K562 (cell line): ENCODE data around the gene SNAP23. TPM values are rescaled to one million over a fixed set of nuclear protein-coding genes. Genes with fewer than 3 reads are reported as not detected.

Source experiments
- ATAC-seq: fragments of 200-7000 bp; cut with Tn5 transposase; 3 replicates; pipeline ENCODE4 v1.9.1; 2020; ENCODE audit warnings: moderate library complexity
- Bru-seq: library from RNA; stranded (reverse); fragments of 400-500 nt; gene quantifications from one replicate; lab custom pipeline; 2021; lab: Mats Ljungman, UMichigan
- BruChase-seq, 2 experiments: library from RNA; stranded (reverse); fragments of 400-500 nt; gene quantifications; one replicate each; lab custom pipeline; 2021; lab: Mats Ljungman, UMichigan
- BruUV-seq: library from RNA; stranded (reverse); fragments of 400-500 nt; replicated peaks from 2 replicates; lab custom pipeline; 2021; lab: Mats Ljungman, UMichigan
- CTCF ChIA-PET: fragments of 300-600 bp; formaldehyde crosslinking; extraction: SDS; loops from one replicate; lab custom pipeline; 2021; ENCODE audit warnings: low intra/inter-chr PET ratio; lab: Yijun Ruan, JAX
- POLR2A ChIA-PET: fragments of 300-600, 350-650 bp; sonication (Branson Sonifier 250); formaldehyde crosslinking; extraction: SDS; loops from one replicate; lab custom pipeline; 2021; ENCODE audit warnings: antibody characterized with exemption, inconsistent platforms; lab: Yijun Ruan, JAX
- DNase-seq, 4 experiments: peaks; one replicate each; pipeline versions ENCODE4 v3.0.0 to v3.0.0-alpha.2; 2011 to 2018; ENCODE audit warnings: low spot score in 3 of 4, mixed read lengths in 3 of 4; ENCODE audit errors: extremely low read depth in 1 of 4
- FAIRE-seq: peaks from 2 replicates; lab custom pipeline; 2011; peaks lifted over from hg19 to GRCh38; lab: Jason Lieb, UNC
- H2AFZ ChIP-seq: 2 replicates; pipeline ENCODE4 v1.6.0; 2011; ENCODE audit warnings: low read depth, low read length, control low read depth, inconsistent platforms
- H3K27ac ChIP-seq: fragments of 200-600 bp; 3 replicates; pipeline ENCODE4 v1.8.0; 2011; ENCODE audit warnings: low read depth, mild to moderate bottlenecking, control low read depth, inconsistent platforms, low read length, moderate library complexity, mixed read lengths; ENCODE audit errors: extremely low read depth
- H3K27me3 ChIP-seq, 2 experiments: fragments of 300-600 bp in 1 of 2; 2 replicates in 1 of 2; 3 replicates in 1 of 2; pipeline versions ENCODE4 v1.6.0 to v1.8.0; 2011; ENCODE audit warnings: inconsistent platforms in 2 of 2, low read length in 2 of 2, mild to moderate bottlenecking in 1 of 2, mixed read lengths in 1 of 2, moderate library complexity in 1 of 2; ENCODE audit not compliant: control insufficient read depth in 2 of 2, insufficient read depth in 2 of 2
- H3K36me3 ChIP-seq: fragments of 300-600 bp; 3 replicates; pipeline ENCODE4 v1.8.0; 2011; ENCODE audit warnings: mild to moderate bottlenecking, low read length, inconsistent platforms; ENCODE audit not compliant: control insufficient read depth, insufficient read depth
- H3K4me1 ChIP-seq, 2 experiments: fragments of 200-600 bp in 1 of 2; replicated peaks in 1 of 2; 2 replicates in 1 of 2; 3 replicates in 1 of 2; pipeline versions ENCODE4 v1.5.1 to v1.8.0; 2011; ENCODE audit warnings: inconsistent platforms in 2 of 2, low read length in 2 of 2, mild to moderate bottlenecking in 1 of 2, mixed read lengths in 1 of 2, moderate library complexity in 1 of 2; ENCODE audit not compliant: control insufficient read depth in 2 of 2, insufficient read depth in 2 of 2
- H3K4me2 ChIP-seq: 2 replicates; pipeline ENCODE4 v1.6.1; 2011; ENCODE audit warnings: low read length, control low read depth, inconsistent platforms, mixed read lengths; ENCODE audit not compliant: insufficient read depth
- H3K4me3 ChIP-seq: fragments of 200-600 bp; sonication (generic), shearing (Covaris generic); 2 replicates; pipeline ENCODE4 v1.5.1; 2016; ENCODE audit warnings: control low read depth, inconsistent platforms
- H3K79me2 ChIP-seq: fragments of 200-600 bp; 3 replicates; pipeline ENCODE4 v1.8.0; 2011; ENCODE audit warnings: low read length, inconsistent platforms; ENCODE audit not compliant: control insufficient read depth, insufficient read depth
- H3K9ac ChIP-seq, 2 experiments: 2 replicates each; pipeline versions ENCODE4 v1.6.0 to v1.6.1; 2011; ENCODE audit warnings: low read depth in 2 of 2, low read length in 2 of 2, control low read depth in 1 of 2, inconsistent platforms in 1 of 2, mild to moderate bottlenecking in 1 of 2, mixed read lengths in 1 of 2; ENCODE audit not compliant: insufficient read depth in 1 of 2
- H3K9me1 ChIP-seq: one replicate; pipeline ENCODE4 v1.6.0; 2011; ENCODE audit warnings: inconsistent platforms, mild to moderate bottlenecking, low read length, moderate library complexity; ENCODE audit not compliant: control insufficient read depth, insufficient read depth
- H3K9me3 ChIP-seq: replicated peaks from 2 replicates; pipeline ENCODE4 v1.5.1; 2011; ENCODE audit warnings: low read depth, low read length, inconsistent platforms; ENCODE audit not compliant: control insufficient read depth, insufficient read depth
- H4K20me1 ChIP-seq: replicated peaks from 2 replicates; pipeline ENCODE4 v1.6.1; 2011; ENCODE audit warnings: low read length, inconsistent platforms, mixed read lengths; ENCODE audit not compliant: control insufficient read depth, insufficient read depth
- CREM ChIP-seq: IDR thresholded peaks from 2 replicates; pipeline ENCODE4 v1.6.1; 2014; ENCODE audit warnings: antibody characterized with exemption, low read depth
- GMEB1 ChIP-seq: fragments of 250-450 bp; sonication (Bioruptor Pico); IDR thresholded peaks from 2 replicates; pipeline ENCODE4 v1.4.0; 2020; ENCODE audit warnings: mild to moderate bottlenecking
- HCFC1 ChIP-seq: IDR thresholded peaks from 2 replicates; pipeline ENCODE4 v1.6.1; 2012; ENCODE audit warnings: low read depth, low read length, improper control_type of control experiment
- HDAC2 ChIP-seq: fragments of 450-650 bp; IDR thresholded peaks from 2 replicates; pipeline ENCODE4 v1.6.1; 2016; ENCODE audit warnings: mild to moderate bottlenecking
- L3MBTL2 ChIP-seq: fragments of 450-650 bp; IDR thresholded peaks from 2 replicates; pipeline ENCODE4 v1.6.1; 2016; ENCODE audit warnings: mild to moderate bottlenecking, moderate library complexity
- NRF1 ChIP-seq, 2 experiments: fragments of 450-650 bp; IDR thresholded peaks in 1 of 2; conservative IDR thresholded peaks in 1 of 2; 2 replicates each; pipeline ENCODE4 v1.6.1; 2014; ENCODE audit warnings: mild to moderate bottlenecking in 2 of 2
- TCF7L2 ChIP-seq: fragments of 150-350 bp; IDR thresholded peaks from 2 replicates; pipeline ENCODE4 v1.6.1; 2016; ENCODE audit warnings: low read depth, mild to moderate bottlenecking, low read length, moderate library complexity
- XRCC5 ChIP-seq: fragments of 200-400 bp; formaldehyde crosslinking; IDR thresholded peaks from 2 replicates; pipeline ENCODE4 v1.6.1; 2017; ENCODE audit warnings: low read depth, mild to moderate bottlenecking, low read length
- ZNF311 ChIP-seq: fragments of 250-450 bp; sonication (Bioruptor Pico); IDR thresholded peaks from 2 replicates; pipeline ENCODE4 v1.4.0; 2020; ENCODE audit warnings: mild to moderate bottlenecking, moderate library complexity
- ZNF449 ChIP-seq: fragments of 250-450 bp; sonication (Bioruptor Pico); IDR thresholded peaks from 2 replicates; pipeline ENCODE4 v1.8.0; 2022; ENCODE audit warnings: moderate library complexity, mild to moderate bottlenecking, inconsistent platforms
- ZNF764 ChIP-seq: fragments of 250-450 bp; sonication (Bioruptor Pico); IDR thresholded peaks from 2 replicates; pipeline ENCODE4 v1.4.0; 2020; ENCODE audit warnings: low read depth, mild to moderate bottlenecking, moderate library complexity
- ZSCAN29 ChIP-seq: fragments of 450-650 bp; IDR thresholded peaks from 2 replicates; pipeline ENCODE4 v1.6.1; 2017
- ZSCAN32 ChIP-seq: fragments of 450-650 bp; formaldehyde crosslinking; IDR thresholded peaks from 2 replicates; pipeline ENCODE4 v1.4.0; 2020; ENCODE audit warnings: mild to moderate bottlenecking, moderate library complexity
- WGBS: fragments of 100-300 bp; shearing (Covaris generic); methylation state at CpG from one replicate; pipeline ENCODE4 v1.1.6; 2016; ENCODE audit warnings: low coverage, mixed read lengths; ENCODE audit not compliant: insufficient coverage; ENCODE audit errors: missing lambda C conversion rate; 5-methylcytosine and 5-hydroxymethylcytosine counted together
- in situ Hi-C: fragments of 300-500 bp; cut with MboI; formaldehyde crosslinking; loops from 4 replicates; pipeline ENCODE4 v1.15.0; 2018; ENCODE audit warnings: inconsistent platforms, mixed read lengths
- intact Hi-C: fragments of 100-400 bp; cut with micrococcal nuclease; formaldehyde crosslinking; loops from 2 replicates; pipeline ENCODE4 v1.14.2; 2022
- long read RNA-seq, 3 experiments: library from polyadenylated mRNA in 2 of 3; library from RNA in 1 of 3; unstranded in 2 of 3; stranded (forward) in 1 of 3; transcript quantifications; one replicate each; pipeline ENCODE4 v2.0.0, GENCODE V29; 2019 to 2022
- polyA minus RNA-seq, 3 experiments: library from RNA; depleted of rRNA, polyadenylated mRNA; stranded (reverse); fragments of >200 nt; gene quantifications; 2 replicates each; pipeline ENCODE4 v1.2.3, GENCODE V29; 2011
- polyA plus RNA-seq, 8 experiments: library from polyadenylated mRNA; depleted of rRNA in 4 of 8; stranded (reverse) in 5 of 8; unstranded in 3 of 8; fragments of >200 nt; fragmentation: Nextera tagmentation in 2 of 8; fragmentation: Illumina TruSeq in 1 of 8; extraction: Ambion mirVana in 2 of 8; extraction: Trizol in 1 of 8; gene quantifications; 2 replicates each; pipeline versions ENCODE4 v1.2.1 to v1.2.3, GENCODE V29; 2011 to 2014; ENCODE audit warnings: inconsistent platforms in 1 of 8, missing spikeins in 1 of 8
- total RNA-seq, 7 experiments: library from RNA; depleted of rRNA in 6 of 7; stranded (reverse); fragments of >200 nt in 6 of 7; fragmentation: Illumina TruSeq in 2 of 7; extraction: Trizol in 2 of 7; gene quantifications; 2 replicates each; pipeline versions ENCODE4 v1.2.1 to v1.2.3, GENCODE V29; 2011 to 2021; ENCODE audit warnings: low replicate concordance in 1 of 7

SNAP23 gene
- 73.6 and 212 TPM in 2 replicates for total RNA-seq (2011; cell fraction: chromatin; rRNA removed; ENCODE audit: low replicate concordance)
- total RNA-seq (2011; cell fraction: nucleolus; rRNA removed), result 47.9 and 52.2 TPM in 2 replicates
- total RNA-seq (2011; cell fraction: nucleoplasm; rRNA removed), result 117 and 168 TPM in 2 replicates
- total RNA-seq (2014; rRNA removed) (71.6 and 79.2 TPM in 2 replicates), total RNA-seq (2014; rRNA removed; fragmentation: Illumina TruSeq; extraction: Trizol) (123 and 151 TPM in 2 replicates), total RNA-seq (2015; rRNA removed; fragmentation: Illumina TruSeq; extraction: Trizol) (139 and 146 TPM in 2 replicates), total RNA-seq (2021) (74.5 and 78.9 TPM in 2 replicates), polyA plus RNA-seq (2011; rRNA removed) (86.1 and 130 TPM in 2 replicates), polyA plus RNA-seq (2014; fragmentation: Illumina TruSeq; extraction: Trizol) (168 and 223 TPM in 2 replicates), polyA plus RNA-seq (2014; fragmentation: Nextera tagmentation; extraction: Ambion mirVana) (100 to 1,000 TPM in 1 of 2 experiments, 10 to 100 TPM in 1; 84.1 to 117 TPM), polyA plus RNA-seq (2014; rRNA removed) (105 and 120 TPM in 2 replicates), polyA minus RNA-seq (2011; rRNA and poly(A)+ RNA removed) (112 and 131 TPM in 2 replicates), Bru-seq, nascent RNA (percentile 79 among the genes with signal in this experiment), BruChase-seq, experiment 1, labeled RNA remaining after a 2-hour chase (percentile 84 among the genes with signal in this experiment), BruChase-seq, experiment 2, labeled RNA remaining after a 6-hour chase (percentile 87 among the genes with signal in this experiment)
- polyA plus RNA-seq (2011; cell fraction: cytosol; rRNA removed), result 29.4 and 62.8 TPM in 2 replicates
- polyA plus RNA-seq (2011; cell fraction: nucleus; rRNA removed), result 35.7 and 48.2 TPM in 2 replicates
- polyA plus RNA-seq (2012), result 89.0 and 148 TPM in 2 replicates
- 45.5 and 56.4 TPM in 2 replicates for polyA minus RNA-seq (2011; cell fraction: cytosol; rRNA and poly(A)+ RNA removed)
- polyA minus RNA-seq (2011; cell fraction: nucleus; rRNA and poly(A)+ RNA removed), result 24.9 and 45.7 TPM in 2 replicates
- long read RNA-seq, experiment 1, transcript SNAP23-201 (8 exons, 2,687 nt), result major isoform, 296 of 438 reads
- long read RNA-seq, experiment 1, transcript SNAP23-202 (7 exons, 2,480 nt), result minor isoform, 54 of 438 reads
- long read RNA-seq, experiment 1, partial matches to known transcripts, result 24 of 438 reads
- long read RNA-seq, experiment 1, other reads (novel, unspliced or antisense), result 59 of 438 reads
- long read RNA-seq, experiment 2, transcript SNAP23-201 (8 exons, 2,687 nt), result major isoform, 7 of 41 reads
- long read RNA-seq, experiment 2, partial matches to known transcripts, result 6 of 41 reads
- long read RNA-seq, experiment 2, other reads (novel, unspliced or antisense), result 27 of 41 reads
- long read RNA-seq, experiment 3, transcript SNAP23-201 (8 exons, 2,687 nt), result major isoform, 63 of 99 reads
- long read RNA-seq, experiment 3, transcript SNAP23-202 (7 exons, 2,480 nt), result minor isoform, 12 of 99 reads
- long read RNA-seq, experiment 3, partial matches to known transcripts, result 13 of 99 reads
- long read RNA-seq, experiment 3, other reads (novel, unspliced or antisense), result 9 of 99 reads

- H3K36me3 ChIP-seq, result peaks cover 6% of the 10 kb centered on the region; the same call in 1 of the 3 replicates
- H3K79me2 ChIP-seq, result peaks cover 44% of the 10 kb centered on the region
- H3K4me1 ChIP-seq, result peaks cover 20 to 30% of the 10 kb centered on the region in 2 experiments
- BruUV-seq, result TSS peak; percentile 61
- no peaks in the 10 kb centered on the region for H3K9me1 ChIP-seq
- H2AFZ ChIP-seq, result peak within 1 kb of the TSS; percentile 98
- peak within 1 kb of the TSS; percentile 98 for H3K4me2 ChIP-seq
- no peaks in the 10 kb centered on the region for H3K9me3 ChIP-seq
- H4K20me1 ChIP-seq, result no peaks in the 10 kb centered on the region
- CTCF ChIA-PET, result no interaction called here
- ATAC-seq (peak; percentile 94), FAIRE-seq (peak; percentile 84), DNase-seq (peak; percentile 94 to 97 (median 96))
- H3K9ac ChIP-seq, result peak within 1 kb of the TSS; percentile 87 to 91
- H3K27ac ChIP-seq, result peak within 1 kb of the TSS; percentile 84
- POLR2A ChIA-PET, result interaction anchor here (0.6 to 2.1 kb wide), 10 partner anchors 10 to 1568 kb away, joined by 3 to 13 read pairs (median 3); partner anchors contain the start of genes HAUS2 and LRRC57
- in situ Hi-C loops, result no loop called here
- H3K4me3 ChIP-seq, result peak within 1 kb of the TSS; percentile 74
- intact Hi-C loops, result loop anchor here (2.0 kb wide), 1 partner anchor 53 kb away; the partner anchor contains the start of genes HAUS2 and LRRC57
- under 1% methylated on average over 43 of the region's 43 CpGs for WGBS
- H3K27me3 ChIP-seq, result no peaks in the 10 kb centered on the region
- TF ChIP-seq ZNF449 (CRISPR knock-in tag) (no peak), ZNF764 (CRISPR knock-in tag) (no peak), TCF7L2 (no peak), ZNF311 (no peak), L3MBTL2 (peak; percentile 66; the same call in 1 of the 2 replicates), GMEB1 (CRISPR knock-in tag) (no peak), XRCC5 (0 out of 2 replicates have a peak, but pooled peaks have one; percentile 45), ZSCAN29 (peak; percentile 88), ZSCAN32 (CRISPR knock-in tag) (no peak), CREM (peak; percentile 73), HCFC1 (peak; percentile 40; the same call in 1 of the 2 replicates), HDAC2 (peak; percentile 46), NRF1 (conservative IDR thresholded peaks at IDR 0.05 in 1 of 2, IDR thresholded peaks at IDR 0.05 in 1 of 2) (peak; percentile 98 to 99)
Observed at GRCh38 chr15:42495361-42496212, at the start of gene SNAP23. TSS of gene SNAP23 (plus strand) at chr15:42495634. CDS start at chr15:42511847, 16,213 bp downstream.
